Keratinocyte (primary cell): ENCODE measurements around the gene RNF227. TPM values are rescaled to one million over a fixed set of nuclear protein-coding genes. Genes with fewer than 3 reads are reported as not detected.

Source experiments
- DNase-seq: peaks from one replicate; pipeline ENCODE4 v3.0.0-alpha.2; 2011; ENCODE audit warnings: low read depth, missing footprints, low spot score
- FAIRE-seq: peaks from 2 replicates; lab custom pipeline; 2011; peaks lifted over from hg19 to GRCh38; lab: Jason Lieb, UNC
- H2AFZ ChIP-seq: 2 replicates; pipeline ENCODE4 v1.6.0; 2012; ENCODE audit warnings: low read length, control low read depth, inconsistent platforms; ENCODE audit not compliant: control insufficient read depth
- H3K27ac ChIP-seq: 2 replicates; pipeline ENCODE4 v1.5.1; 2011; ENCODE audit warnings: low read length; ENCODE audit not compliant: control insufficient read depth, insufficient read depth
- H3K27me3 ChIP-seq: 3 replicates; pipeline ENCODE4 v1.6.0; 2011; ENCODE audit warnings: low read length; ENCODE audit not compliant: control insufficient read depth, insufficient read depth; ENCODE audit errors: extremely low read depth
- H3K36me3 ChIP-seq, 2 experiments: 2 replicates in 1 of 2; 3 replicates in 1 of 2; pipeline ENCODE4 v1.5.1; 2011; ENCODE audit warnings: low read length in 2 of 2, mild to moderate bottlenecking in 1 of 2; ENCODE audit not compliant: control insufficient read depth in 2 of 2, insufficient read depth in 2 of 2; ENCODE audit errors: extremely low read depth in 1 of 2
- H3K4me1 ChIP-seq: 3 replicates; pipeline ENCODE4 v1.5.1; 2011; ENCODE audit warnings: low read length; ENCODE audit not compliant: control insufficient read depth, insufficient read depth; ENCODE audit errors: extremely low read depth
- H3K4me2 ChIP-seq: 3 replicates; pipeline ENCODE4 v1.6.0; 2011; ENCODE audit warnings: low read depth, low read length; ENCODE audit not compliant: control insufficient read depth, insufficient read depth; ENCODE audit errors: extremely low read depth
- H3K4me3 ChIP-seq, 3 experiments: fragments of 200-600 bp in 1 of 3; sonication (generic) in 1 of 3; 2 replicates in 2 of 3; 3 replicates in 1 of 3; pipeline ENCODE4 v1.5.1; 2011 to 2016; ENCODE audit warnings: low read length in 3 of 3, mild to moderate bottlenecking in 3 of 3, control low read depth in 2 of 3, inconsistent platforms in 1 of 3, low read depth in 1 of 3, mixed read lengths in 1 of 3, mixed run types in 1 of 3, moderate library complexity in 1 of 3; ENCODE audit not compliant: control insufficient read depth in 2 of 3, insufficient read depth in 2 of 3; ENCODE audit errors: extremely low read depth in 1 of 3
- H3K79me2 ChIP-seq: 2 replicates; pipeline ENCODE4 v1.6.0; 2012; ENCODE audit warnings: low read length; ENCODE audit not compliant: control insufficient read depth, insufficient read depth
- H3K9ac ChIP-seq: 3 replicates; pipeline ENCODE4 v1.6.0; 2011; ENCODE audit warnings: low read length; ENCODE audit not compliant: control insufficient read depth, insufficient read depth; ENCODE audit errors: extremely low read depth
- H3K9me1 ChIP-seq: 3 replicates; pipeline ENCODE4 v1.6.0; 2011; ENCODE audit warnings: low read length; ENCODE audit not compliant: control insufficient read depth, insufficient read depth; ENCODE audit errors: extremely low read depth
- H3K9me3 ChIP-seq: 2 replicates; pipeline ENCODE4 v1.5.1; 2012; ENCODE audit warnings: low read depth, low read length; ENCODE audit not compliant: control insufficient read depth
- H4K20me1 ChIP-seq: 3 replicates; pipeline ENCODE4 v1.6.0; 2011; ENCODE audit warnings: low read length; ENCODE audit not compliant: control insufficient read depth, insufficient read depth; ENCODE audit errors: extremely low read depth
- EZH2 ChIP-seq: IDR thresholded peaks from one replicate; pipeline ENCODE4 v1.6.1; 2012; ENCODE audit warnings: inconsistent platforms, mild to moderate bottlenecking, low read length, moderate library complexity
- dilution Hi-C: fragments of 300-500 bp; cut with MboI; formaldehyde crosslinking; loops from one replicate; pipeline ENCODE4 v1.7.0; 2020; ENCODE audit warnings: low sequenced_read_pairs; ENCODE audit not compliant: extremely low pct_ligation_motif_present
- polyA plus RNA-seq, 5 experiments: library from polyadenylated mRNA; depleted of rRNA in 3 of 5; stranded (reverse) in 3 of 5; stranded (forward) in 1 of 5; unstranded in 1 of 5; fragments of >200 nt; gene quantifications; 1 replicate in 1 of 5; 2 replicates in 3 of 5; 3 replicates in 1 of 5; pipeline versions ENCODE4 v1.2.1 to v1.2.3, GENCODE V29; 2011 to 2012; ENCODE audit warnings: missing spikeins in 2 of 5, low read depth in 1 of 5, low replicate concordance in 1 of 5
- TF ChIP-seq, protein P1 (sequence below), 3 experiments: IDR thresholded peaks in 1 of 3; conservative IDR thresholded peaks in 1 of 3; optimal IDR thresholded peaks in 1 of 3; 2 replicates in 2 of 3; 3 replicates in 1 of 3; pipeline versions ENCODE3 to v1.5.1; 2011; ENCODE audit warnings: low read length in 3 of 3, mild to moderate bottlenecking in 3 of 3, moderate library complexity in 2 of 3, control low read depth in 1 of 3, inconsistent platforms in 1 of 3; ENCODE audit not compliant: insufficient read depth in 2 of 3; ENCODE audit errors: extremely low read depth in 1 of 3

The RNF227 gene
- polyA plus RNA-seq, 1 donor (not counting 4 experiments of a cell fraction or from before 2014, with no cell fraction given) = 3.6 TPM

DNA sequence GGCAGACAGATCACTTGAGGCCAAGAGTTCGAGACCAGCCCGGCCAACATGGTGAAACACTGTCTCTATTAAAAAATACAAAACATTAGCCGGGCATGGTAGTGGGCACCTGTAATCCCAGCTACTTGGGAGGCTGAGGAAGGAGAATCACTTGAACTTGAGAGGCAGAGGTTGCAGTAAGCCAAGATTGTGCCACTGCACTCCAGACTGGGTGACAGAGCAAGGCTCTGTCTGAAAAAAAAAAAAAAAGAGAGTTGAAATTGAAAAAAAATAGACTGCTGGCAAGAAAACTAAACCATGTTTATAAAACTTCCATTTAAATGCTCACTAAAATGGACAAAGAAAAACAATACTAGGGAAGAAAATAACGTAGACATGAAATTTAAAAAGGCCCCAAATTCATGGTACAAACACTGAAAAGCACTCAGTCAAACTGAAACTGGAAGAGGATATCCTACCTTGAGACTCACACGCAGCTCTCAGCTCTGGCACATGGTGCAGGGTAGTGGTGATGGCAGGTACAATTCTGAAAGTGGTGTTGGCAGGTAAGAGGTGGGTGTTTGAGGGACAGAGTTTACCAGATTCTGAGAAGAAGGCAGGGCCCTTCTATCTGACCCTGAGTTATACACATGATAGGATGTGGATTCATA, 35.2 kb upstream of the RNF227 start:
- H3K27ac ChIP-seq = no peak overlapping the region
- H3K9me3 ChIP-seq = no peaks in the 10 kb centered on the region
- H3K9ac ChIP-seq = no peak overlapping the region
- DNase-seq (no peak), FAIRE-seq (no peak)
- dilution Hi-C loops = no loop called here
- no peaks in the 10 kb centered on the region for H3K79me2 ChIP-seq
- no peaks in the 10 kb centered on the region for H3K27me3 ChIP-seq
- no peaks in the 10 kb centered on the region for H4K20me1 ChIP-seq
- H3K36me3 ChIP-seq = peaks cover 12 to 18% of the 10 kb centered on the region in 2 experiments
- H3K9me1 ChIP-seq = no peaks in the 10 kb centered on the region
- TF ChIP-seq, protein P1, sequence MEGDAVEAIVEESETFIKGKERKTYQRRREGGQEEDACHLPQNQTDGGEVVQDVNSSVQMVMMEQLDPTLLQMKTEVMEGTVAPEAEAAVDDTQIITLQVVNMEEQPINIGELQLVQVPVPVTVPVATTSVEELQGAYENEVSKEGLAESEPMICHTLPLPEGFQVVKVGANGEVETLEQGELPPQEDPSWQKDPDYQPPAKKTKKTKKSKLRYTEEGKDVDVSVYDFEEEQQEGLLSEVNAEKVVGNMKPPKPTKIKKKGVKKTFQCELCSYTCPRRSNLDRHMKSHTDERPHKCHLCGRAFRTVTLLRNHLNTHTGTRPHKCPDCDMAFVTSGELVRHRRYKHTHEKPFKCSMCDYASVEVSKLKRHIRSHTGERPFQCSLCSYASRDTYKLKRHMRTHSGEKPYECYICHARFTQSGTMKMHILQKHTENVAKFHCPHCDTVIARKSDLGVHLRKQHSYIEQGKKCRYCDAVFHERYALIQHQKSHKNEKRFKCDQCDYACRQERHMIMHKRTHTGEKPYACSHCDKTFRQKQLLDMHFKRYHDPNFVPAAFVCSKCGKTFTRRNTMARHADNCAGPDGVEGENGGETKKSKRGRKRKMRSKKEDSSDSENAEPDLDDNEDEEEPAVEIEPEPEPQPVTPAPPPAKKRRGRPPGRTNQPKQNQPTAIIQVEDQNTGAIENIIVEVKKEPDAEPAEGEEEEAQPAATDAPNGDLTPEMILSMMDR (optimal IDR thresholded peaks at IDR 0.05 in 1 of 3, IDR thresholded peaks at IDR 0.05 in 1 of 3, conservative IDR thresholded peaks at IDR 0.05 in 1 of 3; ENCODE audit: extremely low read depth in 1 of 3, insufficient read depth in 2 of 3, low read length in 3 of 3) = no peak
- TF ChIP-seq EZH2 = no peak
- H2AFZ ChIP-seq = no peak overlapping the region
- no peak overlapping the region for H3K4me3 ChIP-seq
- H3K4me1 ChIP-seq = no peaks in the 10 kb centered on the region
- no peak overlapping the region for H3K4me2 ChIP-seq

DNA sequence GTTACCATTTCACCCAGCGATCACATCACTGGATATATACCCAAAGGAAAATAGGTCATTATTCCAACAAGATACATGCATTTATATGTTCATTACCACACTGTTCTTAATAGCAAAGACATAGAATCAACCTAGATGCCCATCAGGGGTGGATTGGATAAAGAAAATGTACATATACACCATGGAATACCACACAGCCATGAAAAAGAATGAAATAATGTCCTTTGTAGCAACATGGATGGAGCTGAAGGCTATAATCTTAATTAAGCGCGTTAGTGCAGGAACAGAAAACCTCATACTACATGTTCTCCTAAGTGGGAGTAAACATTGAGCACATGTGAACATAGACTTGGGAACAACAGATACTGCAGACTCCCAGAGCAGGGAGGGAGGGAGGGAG, 34.5 kb upstream of the RNF227 start:
- Histone ChIP-seq H3K4me2 (no peak overlapping the region), H3K9me3 (no peaks in the 10 kb centered on the region), H3K27ac (no peak overlapping the region), H3K4me1 (no peaks in the 10 kb centered on the region), H2AFZ (no peak overlapping the region), H3K27me3 (no peaks in the 10 kb centered on the region), H3K9me1 (no peaks in the 10 kb centered on the region), H3K9ac (no peak overlapping the region), H3K4me3 (no peak overlapping the region), H3K36me3 (peaks cover 13 to 25% of the 10 kb centered on the region in 2 experiments), H3K79me2 (no peaks in the 10 kb centered on the region), H4K20me1 (no peaks in the 10 kb centered on the region)
- no peak for FAIRE-seq
- TF ChIP-seq, protein P1 (optimal IDR thresholded peaks at IDR 0.05 in 1 of 3, IDR thresholded peaks at IDR 0.05 in 1 of 3, conservative IDR thresholded peaks at IDR 0.05 in 1 of 3; ENCODE audit: extremely low read depth in 1 of 3, insufficient read depth in 2 of 3, low read length in 3 of 3) = no peak
- TF ChIP-seq EZH2 = no peak
- dilution Hi-C loops = no loop called here
- DNase-seq = no peak
